ENCODE results near the gene AFDN.

AFDN gene

GRCh38 chr6:168018664-168019063 is 192.0 kb downstream of the AFDN start:
- no peaks in the 10 kb centered on the region for H3F3A ChIP-seq (ENCODE audit: low read depth)
- no peaks in the 10 kb centered on the region for H3K79me2 ChIP-seq (ENCODE audit: insufficient read depth, low read length)
- peaks cover 17% of the 10 kb centered on the region; the same call in 1 of the 2 replicates for H3K9me3 ChIP-seq (ENCODE audit: insufficient read depth, low read depth, low read length)
- TF ChIP-seq, protein P1, sequence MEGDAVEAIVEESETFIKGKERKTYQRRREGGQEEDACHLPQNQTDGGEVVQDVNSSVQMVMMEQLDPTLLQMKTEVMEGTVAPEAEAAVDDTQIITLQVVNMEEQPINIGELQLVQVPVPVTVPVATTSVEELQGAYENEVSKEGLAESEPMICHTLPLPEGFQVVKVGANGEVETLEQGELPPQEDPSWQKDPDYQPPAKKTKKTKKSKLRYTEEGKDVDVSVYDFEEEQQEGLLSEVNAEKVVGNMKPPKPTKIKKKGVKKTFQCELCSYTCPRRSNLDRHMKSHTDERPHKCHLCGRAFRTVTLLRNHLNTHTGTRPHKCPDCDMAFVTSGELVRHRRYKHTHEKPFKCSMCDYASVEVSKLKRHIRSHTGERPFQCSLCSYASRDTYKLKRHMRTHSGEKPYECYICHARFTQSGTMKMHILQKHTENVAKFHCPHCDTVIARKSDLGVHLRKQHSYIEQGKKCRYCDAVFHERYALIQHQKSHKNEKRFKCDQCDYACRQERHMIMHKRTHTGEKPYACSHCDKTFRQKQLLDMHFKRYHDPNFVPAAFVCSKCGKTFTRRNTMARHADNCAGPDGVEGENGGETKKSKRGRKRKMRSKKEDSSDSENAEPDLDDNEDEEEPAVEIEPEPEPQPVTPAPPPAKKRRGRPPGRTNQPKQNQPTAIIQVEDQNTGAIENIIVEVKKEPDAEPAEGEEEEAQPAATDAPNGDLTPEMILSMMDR (conservative IDR thresholded peaks at IDR 0.05; ENCODE audit: low read length) = no peak
- no peaks in the 10 kb centered on the region for H3K27me3 ChIP-seq (ENCODE audit: insufficient read depth, low read length, poor library complexity, severe bottlenecking)
- H3K36me3 ChIP-seq (ENCODE audit: insufficient read depth, low read length) = no peaks in the 10 kb centered on the region
- no peaks in the 10 kb centered on the region for H3K4me1 ChIP-seq (ENCODE audit: insufficient read depth, low read length, poor library complexity, severe bottlenecking)
- H3K4me3 ChIP-seq (ENCODE audit: low read length, poor library complexity, severe bottlenecking) = no peak overlapping the region
- H2AFZ ChIP-seq (ENCODE audit: low read length) = no peak overlapping the region
- no peak overlapping the region for H3K4me2 ChIP-seq (ENCODE audit: low read depth, low read length, poor library complexity, severe bottlenecking)
- H3K9me2 ChIP-seq (replicated peaks; ENCODE audit: low read depth, low read length) = no peaks in the 10 kb centered on the region
- H4K20me1 ChIP-seq (ENCODE audit: insufficient read depth, low read length, poor library complexity, severe bottlenecking) = no peaks in the 10 kb centered on the region
- H3K9ac ChIP-seq (ENCODE audit: low read depth, low read length, poor library complexity, severe bottlenecking) = no peak overlapping the region

GRCh38 chr6:168020242-168020641 is 193.5 kb downstream of the AFDN start:
- no peaks in the 10 kb centered on the region for H4K20me1 ChIP-seq (ENCODE audit: insufficient read depth, low read length, poor library complexity, severe bottlenecking)
- no peak overlapping the region for H2AFZ ChIP-seq (ENCODE audit: low read length)
- H3K9me3 ChIP-seq (ENCODE audit: insufficient read depth, low read depth, low read length) = peaks cover 9% of the 10 kb centered on the region; the same call in 1 of the 2 replicates
- TF ChIP-seq, protein P1 (conservative IDR thresholded peaks at IDR 0.05; ENCODE audit: low read length) = no peak
- TF ChIP-seq EZH2phosphoT487 (IDR thresholded peaks at IDR 0.05; ENCODE audit: borderline replicate concordance) = no peak
- no peaks in the 10 kb centered on the region for H3F3A ChIP-seq (ENCODE audit: low read depth)
- no peak overlapping the region for H3K4me2 ChIP-seq (ENCODE audit: low read depth, low read length, poor library complexity, severe bottlenecking)
- no peaks in the 10 kb centered on the region for H3K27me3 ChIP-seq (ENCODE audit: insufficient read depth, low read length, poor library complexity, severe bottlenecking)
- H3K9me2 ChIP-seq (replicated peaks; ENCODE audit: low read depth, low read length) = no peaks in the 10 kb centered on the region
- H3K79me2 ChIP-seq (ENCODE audit: insufficient read depth, low read length) = no peaks in the 10 kb centered on the region
- no peak overlapping the region for H3K9ac ChIP-seq (ENCODE audit: low read depth, low read length, poor library complexity, severe bottlenecking)
- no peak overlapping the region for H3K4me3 ChIP-seq (ENCODE audit: low read length, poor library complexity, severe bottlenecking)
- no peaks in the 10 kb centered on the region for H3K36me3 ChIP-seq (ENCODE audit: insufficient read depth, low read length)
- no peaks in the 10 kb centered on the region for H3K4me1 ChIP-seq (ENCODE audit: insufficient read depth, low read length, poor library complexity, severe bottlenecking)

GRCh38 chr6:168021581-168021980 is 194.9 kb downstream of the AFDN start:
- H4K20me1 ChIP-seq (ENCODE audit: insufficient read depth, low read length, poor library complexity, severe bottlenecking) = no peaks in the 10 kb centered on the region
- H3K9ac ChIP-seq (ENCODE audit: low read depth, low read length, poor library complexity, severe bottlenecking) = no peak overlapping the region
- H3K9me3 ChIP-seq (ENCODE audit: insufficient read depth, low read depth, low read length) = peaks cover 9% of the 10 kb centered on the region; the same call in 1 of the 2 replicates
- no peak overlapping the region for H3K4me3 ChIP-seq (ENCODE audit: low read length, poor library complexity, severe bottlenecking)
- H2AFZ ChIP-seq (ENCODE audit: low read length) = no peak overlapping the region
- no peaks in the 10 kb centered on the region for H3K79me2 ChIP-seq (ENCODE audit: insufficient read depth, low read length)
- no peak overlapping the region for H3K4me2 ChIP-seq (ENCODE audit: low read depth, low read length, poor library complexity, severe bottlenecking)
- no peaks in the 10 kb centered on the region for H3K9me2 ChIP-seq (replicated peaks; ENCODE audit: low read depth, low read length)
- H3K4me1 ChIP-seq (ENCODE audit: insufficient read depth, low read length, poor library complexity, severe bottlenecking) = no peaks in the 10 kb centered on the region
- H3K27me3 ChIP-seq (ENCODE audit: insufficient read depth, low read length, poor library complexity, severe bottlenecking) = no peaks in the 10 kb centered on the region
- no peaks in the 10 kb centered on the region for H3K36me3 ChIP-seq (ENCODE audit: insufficient read depth, low read length)
- H3F3A ChIP-seq (ENCODE audit: low read depth) = no peaks in the 10 kb centered on the region
- TF ChIP-seq, protein P1 (conservative IDR thresholded peaks at IDR 0.05; ENCODE audit: low read length) = no peak
- TF ChIP-seq EZH2phosphoT487 (IDR thresholded peaks at IDR 0.05; ENCODE audit: borderline replicate concordance) = no peak
